ENCODE data around the gene MYBPC2. TPM values are rescaled to one million over a fixed set of nuclear protein-coding genes. Genes with fewer than 3 reads are reported as not detected.
"Not testable (repeated sequence)": the region's sequence is repeated elsewhere in the genome, so short reads cannot be mapped to it uniquely, and the experiment has no call there.

Gene MYBPC2
- total RNA-seq, 4 donors from 2014 or later, result not detected

- TF ChIP-seq, protein P1, sequence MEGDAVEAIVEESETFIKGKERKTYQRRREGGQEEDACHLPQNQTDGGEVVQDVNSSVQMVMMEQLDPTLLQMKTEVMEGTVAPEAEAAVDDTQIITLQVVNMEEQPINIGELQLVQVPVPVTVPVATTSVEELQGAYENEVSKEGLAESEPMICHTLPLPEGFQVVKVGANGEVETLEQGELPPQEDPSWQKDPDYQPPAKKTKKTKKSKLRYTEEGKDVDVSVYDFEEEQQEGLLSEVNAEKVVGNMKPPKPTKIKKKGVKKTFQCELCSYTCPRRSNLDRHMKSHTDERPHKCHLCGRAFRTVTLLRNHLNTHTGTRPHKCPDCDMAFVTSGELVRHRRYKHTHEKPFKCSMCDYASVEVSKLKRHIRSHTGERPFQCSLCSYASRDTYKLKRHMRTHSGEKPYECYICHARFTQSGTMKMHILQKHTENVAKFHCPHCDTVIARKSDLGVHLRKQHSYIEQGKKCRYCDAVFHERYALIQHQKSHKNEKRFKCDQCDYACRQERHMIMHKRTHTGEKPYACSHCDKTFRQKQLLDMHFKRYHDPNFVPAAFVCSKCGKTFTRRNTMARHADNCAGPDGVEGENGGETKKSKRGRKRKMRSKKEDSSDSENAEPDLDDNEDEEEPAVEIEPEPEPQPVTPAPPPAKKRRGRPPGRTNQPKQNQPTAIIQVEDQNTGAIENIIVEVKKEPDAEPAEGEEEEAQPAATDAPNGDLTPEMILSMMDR (IDR thresholded peaks at IDR 0.05), result no peak
- TF ChIP-seq POLR2A (IDR thresholded peaks at IDR 0.05), result no peak
- no peak for TF ChIP-seq EP300 (IDR thresholded peaks at IDR 0.05)
- no peak for TF ChIP-seq POLR2AphosphoS5 (IDR thresholded peaks at IDR 0.05)
Measured at GRCh38 chr19:50437862-50438449, 5.3 kb downstream of the MYBPC2 start.

DNA sequence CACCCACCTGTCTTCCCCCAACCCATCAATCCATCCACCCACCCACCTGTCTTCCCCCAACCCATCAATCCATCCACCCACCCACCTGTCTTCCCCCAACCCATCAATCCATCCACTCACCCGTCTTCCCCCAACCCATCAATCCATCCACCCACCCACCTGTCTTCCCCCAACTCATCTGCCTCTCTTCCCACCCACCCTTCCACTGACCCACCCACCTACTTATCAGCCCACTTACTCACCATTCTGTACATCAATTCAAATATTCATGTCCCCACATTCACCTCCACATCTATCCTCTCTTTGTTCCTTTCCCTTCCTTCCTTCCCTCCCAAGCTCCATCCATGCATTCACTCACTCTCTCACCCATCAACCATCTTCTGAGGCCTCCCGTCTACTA is 6.4 kb downstream of the MYBPC2 start:
- not testable (repeated sequence) for ATAC-seq
- 43 to 49% methylated on average over 2 of the region's 2 CpGs for WGBS, 2 donors (ENCODE audit: low coverage in 1 of 2)

More at GRCh38 chr19:50437862-50438449, 5.3 kb downstream of the MYBPC2 start:
- WGBS, 2 donors (ENCODE audit: low coverage in 1 of 2), result 82 to 86% methylated on average over 3 to 4 of the region's 5 CpGs
- no peaks in the 10 kb centered on the region for H3K36me3 ChIP-seq
- peaks cover 42% of the 10 kb centered on the region for H3K27me3 ChIP-seq
- H3K9me3 ChIP-seq, result no peaks in the 10 kb centered on the region
- H3K4me3 ChIP-seq, result no peak overlapping the region
- H3K27ac ChIP-seq, result no peak overlapping the region
- no peaks in the 10 kb centered on the region for H3K4me1 ChIP-seq
- no peak for ATAC-seq

GRCh38 chr19:50444059-50444458 is 11.4 kb downstream of the MYBPC2 start:
- ATAC-seq, result no peak
- no peaks in the 10 kb centered on the region for H3K4me1 ChIP-seq
- peaks cover 0 to 6% (median 0%) of the 10 kb centered on the region in 3 donors for H3K9me3 ChIP-seq
- no peak overlapping the region for H3K27ac ChIP-seq
- no peak for TF ChIP-seq POLR2AphosphoS5 (IDR thresholded peaks at IDR 0.05)
- TF ChIP-seq, protein P1 (IDR thresholded peaks at IDR 0.05), result no peak
- no peak for TF ChIP-seq EP300 (IDR thresholded peaks at IDR 0.05)
- TF ChIP-seq POLR2A (IDR thresholded peaks at IDR 0.05), result no peak
- 46 to 67% methylated on average over 1 of the region's 1 CpG for WGBS, 2 donors (ENCODE audit: low coverage in 1 of 2)
- no peak overlapping the region for H3K4me3 ChIP-seq
- H3K36me3 ChIP-seq, result no peaks in the 10 kb centered on the region
- H3K27me3 ChIP-seq, result no peaks in the 10 kb centered on the region

More for the DNA sequence above, 6.4 kb downstream of the MYBPC2 start:
- not testable (repeated sequence) for H3K4me1 ChIP-seq, H3K36me3 ChIP-seq, H3K9me3 ChIP-seq, H3K4me3 ChIP-seq, H3K27ac ChIP-seq
- peaks cover 31% of the 10 kb centered on the region for H3K27me3 ChIP-seq

DNA sequence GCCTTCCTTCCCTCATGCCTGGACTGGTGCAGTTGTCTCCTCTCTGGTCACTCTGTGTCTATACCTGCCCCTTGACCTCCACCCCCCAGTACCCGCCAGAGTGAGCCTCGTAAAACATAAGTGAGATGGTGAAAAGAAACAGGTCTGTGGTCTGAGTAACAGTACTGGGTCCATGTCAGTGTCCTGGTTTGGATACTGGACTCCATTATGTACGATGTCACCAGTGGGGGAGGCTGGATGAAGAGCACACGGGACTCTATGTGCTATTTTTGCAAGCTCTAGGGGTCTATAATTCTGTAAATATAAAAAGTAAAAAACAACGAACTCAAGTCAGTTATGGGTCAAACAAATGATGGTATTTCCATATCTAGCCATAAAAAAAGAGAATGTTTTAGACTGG is 14.4 kb downstream of the MYBPC2 start:
- no peak for ATAC-seq
- TF ChIP-seq EP300 (IDR thresholded peaks at IDR 0.05) (no peak), POLR2AphosphoS5 (IDR thresholded peaks at IDR 0.05) (no peak), POLR2A (IDR thresholded peaks at IDR 0.05) (no peak)
- TF ChIP-seq, protein P1 (IDR thresholded peaks at IDR 0.05), result no peak
- H3K4me1 ChIP-seq, result no peaks in the 10 kb centered on the region
- 87 to 89% methylated on average over 5 of the region's 5 CpGs for WGBS, 2 donors (ENCODE audit: low coverage in 1 of 2)
- H3K9me3 ChIP-seq, result peaks cover 0 to 6% (median 0%) of the 10 kb centered on the region in 3 donors
- H3K27me3 ChIP-seq, result peaks cover 22% of the 10 kb centered on the region
- no peaks in the 10 kb centered on the region for H3K36me3 ChIP-seq
- no peak overlapping the region for H3K27ac ChIP-seq
- no peak overlapping the region for H3K4me3 ChIP-seq

DNA sequence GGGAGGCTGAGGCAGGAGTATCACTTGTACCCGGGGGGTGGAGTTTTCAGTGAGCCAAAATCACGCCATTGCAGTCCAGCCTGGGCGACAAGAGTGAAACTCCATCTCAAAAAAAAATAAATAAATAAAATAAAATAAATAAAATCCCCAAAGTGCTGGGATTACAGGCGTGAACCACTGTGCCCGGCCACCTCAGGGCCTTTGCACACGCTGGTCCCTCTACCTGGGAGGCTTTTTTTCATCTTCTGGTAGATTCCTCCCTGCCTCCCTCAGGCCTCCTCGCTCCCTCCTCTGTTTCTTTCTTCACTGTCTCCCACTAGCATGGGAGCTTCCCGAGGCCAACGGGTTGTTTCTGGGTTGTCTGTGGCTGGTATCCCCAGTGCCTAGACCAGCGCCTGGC is 15.1 kb downstream of the MYBPC2 start:
- 93% methylated on average over 3 to 8 of the region's 10 CpGs for WGBS, 2 donors (ENCODE audit: low coverage in 1 of 2)
- no peak for ATAC-seq

More for the DNA sequence above, 15.1 kb downstream of the MYBPC2 start:
- no peak overlapping the region for H3K27ac ChIP-seq
- peaks cover 22% of the 10 kb centered on the region for H3K27me3 ChIP-seq
- no peaks in the 10 kb centered on the region for H3K4me1 ChIP-seq
- no peak for TF ChIP-seq POLR2AphosphoS5 (IDR thresholded peaks at IDR 0.05)
- TF ChIP-seq POLR2A (IDR thresholded peaks at IDR 0.05), result no peak
- TF ChIP-seq EP300 (IDR thresholded peaks at IDR 0.05), result no peak
- TF ChIP-seq, protein P1 (IDR thresholded peaks at IDR 0.05), result no peak
- peaks cover 0 to 6% (median 0%) of the 10 kb centered on the region in 3 donors for H3K9me3 ChIP-seq
- H3K36me3 ChIP-seq, result no peaks in the 10 kb centered on the region
- no peak overlapping the region for H3K4me3 ChIP-seq

Measured in gastroesophageal sphincter (tissue), 4 donors.